Fibroblast of skin of right biceps (primary cell): ENCODE results near the gene CDKN3.
"Not testable (repeated sequence)": the region's sequence is repeated elsewhere in the genome, so short reads cannot be mapped to it uniquely, and the experiment has no call there.

Source experiments
- DNase-seq: peaks from one replicate; pipeline ENCODE4 v3.0.0-alpha.2; 2013

Gene CDKN3

GRCh38 chr14:54456820-54457608 lies 60.2 kb downstream of the CDKN3 start:
- DNase-seq = not testable (repeated sequence)

DNA sequence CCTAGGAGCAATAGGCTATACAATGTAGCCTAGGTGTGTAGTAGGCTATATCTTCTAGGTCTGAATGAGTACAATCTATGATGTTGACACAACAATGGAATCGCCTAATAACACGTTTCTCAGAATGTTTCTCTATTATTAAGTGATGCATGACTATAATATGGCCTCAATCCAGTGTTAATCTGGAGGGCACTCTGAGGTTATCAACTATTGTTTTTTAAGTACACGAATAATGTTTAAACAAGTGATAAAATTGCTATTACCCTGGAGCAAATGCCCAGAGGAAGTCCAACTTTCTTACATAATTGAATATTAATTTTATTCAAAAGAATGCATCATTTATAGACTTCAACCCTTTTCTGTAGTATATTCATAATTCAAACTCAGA lies 60.8 kb downstream of the CDKN3 start:
- no peak for DNase-seq

GRCh38 chr14:54458536-54458935 lies 61.7 kb downstream of the CDKN3 start:
- not testable (repeated sequence) for DNase-seq

GRCh38 chr14:54459106-54459505 lies 62.3 kb downstream of the CDKN3 start:
- no peak for DNase-seq

GRCh38 chr14:54462048-54462447 lies 65.2 kb downstream of the CDKN3 start:
- DNase-seq = no peak

- DNase-seq = no peak
Observed at GRCh38 chr14:54465654-54466053, 68.8 kb downstream of the CDKN3 start.

DNA sequence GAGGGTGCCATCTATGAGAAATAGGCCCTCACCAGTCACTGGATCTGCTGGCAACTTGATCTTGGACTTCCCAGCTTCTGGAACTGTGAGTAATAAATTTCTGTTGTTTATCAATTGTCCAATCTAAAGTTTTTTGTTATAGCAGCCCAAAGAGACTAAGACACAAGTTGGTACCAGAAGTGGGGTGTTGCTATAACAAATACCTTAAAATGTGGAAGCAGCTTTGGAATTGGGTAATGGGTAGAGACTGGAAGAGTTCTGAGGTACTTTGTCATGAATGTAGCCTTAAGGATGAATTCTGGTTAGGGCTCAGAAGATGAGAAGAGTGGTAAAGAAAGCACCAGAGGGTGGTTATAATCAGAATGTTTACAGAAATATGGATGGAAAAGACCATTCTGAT lies 70.5 kb downstream of the CDKN3 start:
- no peak for DNase-seq
